KMS-11 (cell line): ENCODE measurements around the gene POLA1.

ENCODE experiments used
- H2AFZ ChIP-seq: fragments of 200-600 bp; sonication (generic); 2 replicates; pipeline ENCODE4 v1.6.1; 2016; ENCODE audit warnings: antibody characterized with exemption, mixed run types, low read depth
- H3K27ac ChIP-seq: fragments of 200-600 bp; sonication (generic); 2 replicates; pipeline ENCODE4 v1.6.1; 2016; ENCODE audit warnings: mild to moderate bottlenecking, mixed run types
- H3K27me3 ChIP-seq: fragments of 200-600 bp; sonication (generic); 2 replicates; pipeline ENCODE4 v1.6.1; 2017; ENCODE audit warnings: mild to moderate bottlenecking, low read depth, mixed run types, moderate library complexity; ENCODE audit not compliant: insufficient read depth
- H3K36me3 ChIP-seq: fragments of 200-600 bp; sonication (generic); 2 replicates; pipeline ENCODE4 v1.6.1; 2017; ENCODE audit warnings: mild to moderate bottlenecking, mixed run types; ENCODE audit not compliant: insufficient read depth
- H3K4me1 ChIP-seq: fragments of 200-600 bp; sonication (generic); 2 replicates; pipeline ENCODE4 v1.6.1; 2016; ENCODE audit warnings: mild to moderate bottlenecking, low read depth, mixed run types; ENCODE audit not compliant: poor library complexity, severe bottlenecking
- H3K4me2 ChIP-seq: fragments of 200-600 bp; sonication (generic); 2 replicates; pipeline ENCODE4 v1.7.0; 2016; ENCODE audit warnings: mild to moderate bottlenecking, mixed run types
- H3K4me3 ChIP-seq: fragments of 200-600 bp; sonication (generic); IDR thresholded peaks from 2 replicates; pipeline ENCODE4 v1.6.1; 2017; ENCODE audit warnings: low read depth, low read length, mixed read lengths; ENCODE audit not compliant: insufficient read depth
- H3K79me2 ChIP-seq: fragments of 200-600 bp; sonication (generic); 2 replicates; pipeline ENCODE4 v1.6.1; 2016; ENCODE audit warnings: low read depth, mixed run types; ENCODE audit not compliant: insufficient read depth
- H3K9ac ChIP-seq: fragments of 200-600 bp; sonication (generic); 2 replicates; pipeline ENCODE4 v1.6.1; 2016; ENCODE audit warnings: mild to moderate bottlenecking, mixed run types
- H4K20me1 ChIP-seq: fragments of 200-600 bp; sonication (generic); 2 replicates; pipeline ENCODE4 v1.6.1; 2016; ENCODE audit warnings: mild to moderate bottlenecking, mixed run types; ENCODE audit not compliant: insufficient read depth
- CTCF ChIP-seq: fragments of 200-600 bp; sonication (generic); conservative IDR thresholded peaks from 2 replicates; pipeline ENCODE4 v1.6.1; 2017; ENCODE audit warnings: low read depth, mild to moderate bottlenecking, antibody characterized with exemption, low read length, moderate library complexity, mixed read lengths

POLA1 gene

GRCh38 chrX:24851289-24851688, 157.6 kb downstream of the POLA1 start:
- no peaks in the 10 kb centered on the region for H3K79me2 ChIP-seq
- H2AFZ ChIP-seq = no peak overlapping the region
- H3K4me2 ChIP-seq = no peak overlapping the region
- no peak for TF ChIP-seq CTCF
- no peak overlapping the region for H3K27ac ChIP-seq
- no peaks in the 10 kb centered on the region for H3K36me3 ChIP-seq
- no peaks in the 10 kb centered on the region for H4K20me1 ChIP-seq
- no peaks in the 10 kb centered on the region for H3K4me1 ChIP-seq
- H3K27me3 ChIP-seq = no peaks in the 10 kb centered on the region
- H3K9ac ChIP-seq = no peak overlapping the region
- H3K4me3 ChIP-seq = no peak overlapping the region

GRCh38 chrX:24851780-24852179, 158.1 kb downstream of the POLA1 start:
- H3K27ac ChIP-seq = no peak overlapping the region
- H4K20me1 ChIP-seq = no peaks in the 10 kb centered on the region
- no peak for TF ChIP-seq CTCF
- H3K36me3 ChIP-seq = no peaks in the 10 kb centered on the region
- no peak overlapping the region for H3K9ac ChIP-seq
- H3K27me3 ChIP-seq = no peaks in the 10 kb centered on the region
- H2AFZ ChIP-seq = no peak overlapping the region
- no peaks in the 10 kb centered on the region for H3K79me2 ChIP-seq
- H3K4me1 ChIP-seq = no peaks in the 10 kb centered on the region
- H3K4me2 ChIP-seq = no peak overlapping the region
- H3K4me3 ChIP-seq = no peak overlapping the region

GRCh38 chrX:24858004-24858746, 164.5 kb downstream of the POLA1 start:
- no peak overlapping the region for H3K27ac ChIP-seq
- no peaks in the 10 kb centered on the region for H3K27me3 ChIP-seq
- no peak for TF ChIP-seq CTCF
- H3K9ac ChIP-seq = no peak overlapping the region
- H3K4me2 ChIP-seq = no peak overlapping the region
- no peak overlapping the region for H2AFZ ChIP-seq
- H4K20me1 ChIP-seq = no peaks in the 10 kb centered on the region
- H3K4me3 ChIP-seq = no peak overlapping the region
- H3K79me2 ChIP-seq = no peaks in the 10 kb centered on the region
- no peaks in the 10 kb centered on the region for H3K4me1 ChIP-seq
- no peaks in the 10 kb centered on the region for H3K36me3 ChIP-seq

GRCh38 chrX:24859211-24859841, 165.6 kb downstream of the POLA1 start:
- Histone ChIP-seq H3K4me2 (no peak overlapping the region), H3K4me3 (no peak overlapping the region), H3K36me3 (no peaks in the 10 kb centered on the region), H3K27me3 (no peaks in the 10 kb centered on the region), H2AFZ (no peak overlapping the region), H3K79me2 (no peaks in the 10 kb centered on the region), H4K20me1 (no peaks in the 10 kb centered on the region), H3K27ac (no peak overlapping the region), H3K9ac (no peak overlapping the region), H3K4me1 (no peaks in the 10 kb centered on the region)
- TF ChIP-seq CTCF = no peak
